HG03469 (cell line): ENCODE data around the gene TM6SF1.
"Not testable (repeated sequence)": the region's sequence is repeated elsewhere in the genome, so short reads cannot be mapped to it uniquely, and the experiment has no call there.

Source experiments
- ATAC-seq: cut with Tn5 transposase; IDR thresholded peaks from one replicate; pipeline ENCODE4 v1.9.1; 2021; ENCODE audit warnings: mild to moderate bottlenecking, moderate library complexity, moderate number of reproducible peaks; ENCODE audit not compliant: unreplicated experiment

Gene TM6SF1

GRCh38 chr15:83115410-83115809, 8.0 kb downstream of the TM6SF1 start:
- ATAC-seq = no peak

GRCh38 chr15:83115831-83116565, 8.6 kb downstream of the TM6SF1 start:
- ATAC-seq = peak; percentile 75

GRCh38 chr15:83118291-83118827, 10.9 kb downstream of the TM6SF1 start:
- ATAC-seq = no peak

GRCh38 chr15:83118968-83119367, 11.5 kb downstream of the TM6SF1 start:
- no peak for ATAC-seq

- ATAC-seq = no peak
Observed at GRCh38 chr15:83119968-83120581, 12.6 kb downstream of the TM6SF1 start.

GRCh38 chr15:83123529-83123928, 16.1 kb downstream of the TM6SF1 start:
- no peak for ATAC-seq

- no peak for ATAC-seq
Observed at GRCh38 chr15:83127547-83128150, 20.2 kb downstream of the TM6SF1 start.

GRCh38 chr15:83129791-83130190, 22.3 kb downstream of the TM6SF1 start:
- ATAC-seq = no peak

- ATAC-seq = no peak
Observed at GRCh38 chr15:83132861-83133523, 25.5 kb downstream of the TM6SF1 start.

- ATAC-seq = not testable (repeated sequence)
Observed at GRCh38 chr15:83142151-83142550, 34.7 kb downstream of the TM6SF1 start.

- no peak for ATAC-seq
Observed at GRCh38 chr15:83144771-83145170, 37.3 kb downstream of the TM6SF1 start.

GRCh38 chr15:83153288-83153687, 45.8 kb downstream of the TM6SF1 start:
- no peak for ATAC-seq

- no peak for ATAC-seq
Observed at GRCh38 chr15:83155942-83156341, 48.5 kb downstream of the TM6SF1 start.

GRCh38 chr15:83158393-83158792, 50.9 kb downstream of the TM6SF1 start:
- no peak for ATAC-seq

- no peak for ATAC-seq
Observed at GRCh38 chr15:83160741-83161140, 53.3 kb downstream of the TM6SF1 start.

- no peak for ATAC-seq
Observed at GRCh38 chr15:83163032-83163431, 55.6 kb downstream of the TM6SF1 start.

GRCh38 chr15:83164111-83164770, 56.8 kb downstream of the TM6SF1 start:
- no peak for ATAC-seq

GRCh38 chr15:83164771-83165404, 57.4 kb downstream of the TM6SF1 start:
- ATAC-seq = no peak

- no peak for ATAC-seq
Observed at GRCh38 chr15:83166218-83166617, 58.8 kb downstream of the TM6SF1 start.

- ATAC-seq = no peak
Observed at GRCh38 chr15:83166830-83167229, 59.4 kb downstream of the TM6SF1 start.
